GM21723 (cell line): Measurements from ENCODE around the gene HEMK1.

Experiments
- ATAC-seq: cut with Tn5 transposase; IDR thresholded peaks from one replicate; pipeline ENCODE4 v1.9.1; 2021; ENCODE audit warnings: mild to moderate bottlenecking, moderate library complexity; ENCODE audit not compliant: unreplicated experiment

The HEMK1 gene

GRCh38 chr3:50542177-50543034 is 26.9 kb upstream of the HEMK1 start:
- ATAC-seq = peak; percentile 59

GRCh38 chr3:50545781-50546180 is 23.5 kb upstream of the HEMK1 start:
- no peak for ATAC-seq

DNA sequence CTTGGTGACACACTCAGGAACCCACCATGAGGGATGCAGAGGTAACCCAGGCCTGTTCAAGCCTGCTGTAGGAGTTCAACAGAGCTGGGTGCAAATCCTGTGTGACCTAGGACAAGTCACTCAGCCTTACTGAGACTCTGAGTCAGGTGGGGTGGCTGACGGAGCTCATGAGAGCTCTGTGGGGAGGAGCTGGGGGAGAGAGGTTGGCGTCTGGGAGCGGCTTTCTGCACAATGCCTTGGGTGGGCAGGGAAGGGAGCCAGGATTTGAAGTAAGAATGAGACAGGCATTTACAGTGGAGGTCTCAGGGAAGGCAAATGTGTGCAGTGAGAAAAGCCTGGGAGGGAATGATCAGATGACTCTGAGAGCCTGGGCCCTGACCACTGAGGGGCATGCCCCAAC is 20.1 kb upstream of the HEMK1 start:
- ATAC-seq = no peak

- no peak for ATAC-seq
These were observed 19.1 kb upstream of the HEMK1 start for GRCh38 chr3:50550079-50550736.

DNA sequence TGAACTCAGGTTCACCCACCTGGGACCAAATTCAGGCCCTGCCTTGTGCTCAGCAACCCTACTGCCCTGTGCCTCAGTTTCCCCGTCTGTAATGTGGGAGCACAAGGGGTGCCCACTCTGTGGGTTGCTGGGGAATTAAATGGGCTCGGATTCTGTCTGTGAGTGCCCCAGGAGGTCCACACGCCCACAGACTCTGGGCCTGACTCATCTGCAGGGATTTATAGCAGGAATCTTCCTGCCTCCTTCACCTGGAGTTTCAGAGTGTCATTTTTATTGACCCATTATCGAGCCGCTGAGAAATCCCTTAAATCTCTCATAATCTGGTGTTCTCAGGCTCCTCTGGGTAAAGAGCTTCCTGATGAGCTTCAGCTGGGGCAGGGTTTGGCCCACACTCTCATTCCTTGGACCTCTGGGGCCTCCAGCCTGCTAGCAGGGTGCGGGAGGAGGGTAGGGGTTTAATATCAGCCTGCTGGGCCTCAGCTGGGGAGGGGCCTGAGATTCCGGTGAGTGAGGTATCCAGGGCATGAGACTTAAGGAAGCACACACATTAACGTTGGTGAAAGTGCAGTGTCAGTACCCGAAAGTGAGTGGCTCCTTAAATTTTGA is 18.2 kb upstream of the HEMK1 start:
- ATAC-seq = no peak

- ATAC-seq = no peak
These were observed 17.5 kb upstream of the HEMK1 start for GRCh38 chr3:50551681-50552435.

DNA sequence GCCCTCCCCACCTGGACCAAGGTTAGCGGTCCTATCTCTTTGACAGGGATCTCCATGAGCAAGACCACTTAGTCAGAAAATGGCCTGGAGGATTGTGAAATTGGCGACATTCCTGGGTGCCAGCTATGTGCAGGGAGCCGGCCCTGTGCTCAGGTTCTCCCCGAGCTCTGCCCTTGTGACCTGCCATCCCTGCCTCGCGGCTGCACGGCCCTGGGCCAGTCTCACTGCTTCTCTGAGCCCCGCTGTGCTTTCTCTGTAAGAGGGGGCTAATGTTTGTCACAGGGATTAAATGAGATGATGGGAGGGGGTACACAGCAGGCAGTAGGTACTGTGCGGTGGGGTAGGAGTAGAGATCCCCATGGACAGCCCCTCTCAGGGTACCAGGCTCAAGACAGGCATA is 16.7 kb upstream of the HEMK1 start:
- ATAC-seq = no peak

DNA sequence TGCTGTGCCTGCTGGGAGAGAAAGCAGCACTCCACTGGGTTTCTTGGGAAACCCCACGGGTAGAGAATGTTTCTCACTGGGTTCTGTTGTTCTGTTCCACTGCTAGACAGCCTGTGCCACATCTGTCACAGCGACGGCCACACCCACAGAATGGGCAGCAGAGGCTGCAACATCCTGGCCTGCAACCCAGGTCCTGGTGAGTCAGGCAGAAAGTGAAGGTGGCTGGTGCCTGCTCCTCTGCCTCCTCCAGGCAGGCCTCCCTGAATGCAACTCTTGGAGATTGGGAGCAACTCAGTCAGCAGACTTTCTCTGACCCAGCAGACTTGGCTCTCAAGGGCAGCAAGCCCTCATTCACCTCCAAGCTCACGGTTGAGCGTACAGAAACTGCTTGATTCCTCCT is 14.8 kb upstream of the HEMK1 start:
- no peak for ATAC-seq

DNA sequence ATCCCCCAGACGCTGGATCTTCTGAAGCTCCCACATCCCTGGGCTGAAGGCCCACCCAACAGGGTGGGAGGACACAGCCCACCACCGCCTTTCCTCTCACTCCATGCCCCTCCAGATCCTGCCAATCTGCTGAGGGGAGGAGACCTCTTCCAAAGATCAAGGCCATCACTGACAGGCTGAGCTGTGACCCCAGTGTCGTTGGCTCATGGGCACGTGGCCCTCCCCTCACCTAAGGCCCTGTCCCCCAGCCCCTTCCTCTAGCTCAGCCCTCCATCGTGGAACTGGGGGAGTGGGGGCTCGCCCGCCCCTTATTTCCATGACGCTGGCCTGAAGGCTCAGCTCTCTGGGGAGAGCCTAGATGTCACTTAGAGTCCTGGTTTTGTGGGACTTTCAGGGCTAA is 12.2 kb upstream of the HEMK1 start:
- no peak for ATAC-seq

GRCh38 chr3:50557915-50558314 is 11.4 kb upstream of the HEMK1 start:
- no peak for ATAC-seq

DNA sequence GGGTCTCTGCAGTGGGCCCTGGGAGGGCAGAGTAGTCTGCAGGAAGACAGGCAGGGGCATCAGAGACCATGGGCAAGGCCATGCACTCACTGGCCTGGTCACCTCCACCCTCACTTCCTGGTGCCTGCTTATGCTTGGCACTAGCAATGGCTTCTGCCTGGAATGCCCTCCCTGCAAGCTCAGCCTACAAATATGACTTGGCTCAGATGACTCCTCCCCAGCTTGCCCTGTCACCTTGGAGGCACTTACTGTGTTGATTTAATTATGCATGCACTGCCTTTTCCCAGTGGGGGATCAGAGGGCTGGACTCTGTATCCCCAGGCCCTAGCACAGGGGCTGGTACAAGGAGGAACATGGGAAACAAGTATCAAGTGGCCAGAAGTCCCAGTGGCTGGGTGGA is 9.6 kb upstream of the HEMK1 start:
- ATAC-seq = no peak

GRCh38 chr3:50562861-50563260 is 6.5 kb upstream of the HEMK1 start:
- ATAC-seq = no peak

GRCh38 chr3:50563867-50564266 is 5.5 kb upstream of the HEMK1 start:
- no peak for ATAC-seq

DNA sequence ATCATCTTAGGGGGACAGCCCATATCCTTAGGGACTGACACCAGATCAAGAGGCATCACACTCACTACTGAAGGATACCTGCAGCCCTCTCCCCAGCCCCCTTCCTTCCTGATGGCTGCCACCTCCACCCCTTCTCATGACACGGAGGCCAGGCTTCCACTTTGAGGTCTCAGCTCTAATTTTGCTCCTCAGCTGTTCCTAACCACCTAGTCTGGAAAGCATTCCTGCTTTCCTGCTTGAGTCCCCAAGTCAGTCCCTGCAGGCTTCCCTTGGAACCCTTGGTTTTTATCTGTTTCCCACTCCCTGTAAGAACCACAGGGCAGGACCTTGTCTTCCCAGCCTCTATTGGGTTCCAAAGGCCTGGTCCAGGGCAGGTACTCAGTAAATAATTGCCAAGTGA is 5.0 kb upstream of the HEMK1 start:
- ATAC-seq = no peak

GRCh38 chr3:50567011-50567385 is 2.3 kb upstream of the HEMK1 start:
- no peak for ATAC-seq

GRCh38 chr3:50567386-50568167 is 1.7 kb upstream of the HEMK1 start, which contains the start of gene C3orf18:
Gene C3orf18, minus strand, starts transcription at chr3:50567747. Its CDS starts 2,048 bp downstream, at chr3:50565699.
- ATAC-seq = peak; percentile 78

DNA sequence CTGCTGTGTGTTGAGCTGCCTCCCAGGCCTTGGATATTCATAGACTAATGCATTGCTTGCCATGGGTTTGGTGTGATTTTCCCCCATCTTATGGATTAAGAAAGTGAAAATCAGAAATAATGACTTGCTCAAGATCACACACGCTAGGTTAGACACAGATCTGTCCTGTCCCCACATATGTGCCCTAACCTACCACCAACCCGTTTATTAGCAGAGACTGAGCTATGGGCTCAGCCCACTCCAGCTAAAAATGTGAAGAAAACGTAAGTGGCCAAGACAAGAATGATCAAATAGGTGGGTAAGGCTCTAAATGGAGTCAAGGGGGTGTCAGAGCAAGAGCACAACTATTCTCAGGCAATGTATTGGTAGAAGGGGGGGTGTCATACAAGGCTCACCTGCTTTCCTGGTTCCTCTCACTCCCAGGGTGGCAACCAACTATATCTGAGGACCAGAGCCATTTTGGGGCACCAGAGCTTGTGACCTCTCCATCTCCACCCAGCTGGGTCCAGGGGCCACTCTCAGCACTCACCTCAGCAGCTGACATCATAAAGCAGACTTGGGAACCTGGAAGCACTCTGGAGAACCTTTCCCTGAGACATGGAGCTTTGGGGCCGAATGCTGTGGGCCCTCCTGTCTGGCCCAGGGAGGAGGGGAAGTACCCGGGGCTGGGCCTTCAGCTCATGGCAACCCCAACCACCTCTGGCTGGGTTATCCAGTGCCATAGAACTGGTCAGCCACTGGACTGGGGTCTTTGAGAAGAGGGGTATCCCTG is 1.4 kb downstream of the HEMK1 start:
- ATAC-seq = no peak

GRCh38 chr3:50571486-50571885 is 2.2 kb downstream of the HEMK1 start:
- ATAC-seq = no peak

- ATAC-seq = no peak
These were observed 2.8 kb downstream of the HEMK1 start for GRCh38 chr3:50572158-50572557.
